ENCODE data around the gene TBCE. TPM values are rescaled to one million over a fixed set of nuclear protein-coding genes. Genes with fewer than 3 reads are reported as not detected.

TBCE gene
- total and polyA plus RNA-seq, 8 donors: 19.6 to 65.8 (median 50.1) TPM

DNA sequence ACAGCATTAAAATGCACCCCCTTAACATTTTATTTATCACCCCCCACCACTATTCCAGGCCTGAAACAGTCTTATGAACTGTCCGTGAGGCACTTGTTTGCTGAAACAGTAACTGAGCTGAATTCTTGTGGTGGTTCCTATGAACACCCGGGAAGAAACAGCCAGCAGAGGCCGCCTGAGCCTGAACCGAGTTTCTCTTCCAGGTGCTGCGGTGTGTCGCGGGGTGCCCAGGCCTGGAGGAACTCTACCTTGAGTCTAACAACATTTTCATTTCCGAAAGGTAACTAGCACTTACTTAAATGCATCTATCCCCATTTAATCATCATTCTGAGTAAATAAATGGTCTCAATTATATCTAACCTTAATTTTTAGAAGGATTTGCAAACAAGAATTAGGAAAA, 66.8 kb downstream of the TBCE start:
- Histone ChIP-seq H3K27ac (no peak overlapping the region), H3K27me3 (no peaks in the 10 kb centered on the region), H3K4me3 (no peak overlapping the region), H3K9me3 (no peaks in the 10 kb centered on the region), H3K36me3 (peaks cover 0 to 59% of the 10 kb centered on the region in 2 donors), H3K4me1 (no peaks in the 10 kb centered on the region)
- ATAC-seq (no peak), DNase-seq (no peak)
- TF ChIP-seq CTCF (IDR thresholded peaks at IDR 0.05): no peak
- intact Hi-C loops (cut with DNase I): no loop called here

DNA sequence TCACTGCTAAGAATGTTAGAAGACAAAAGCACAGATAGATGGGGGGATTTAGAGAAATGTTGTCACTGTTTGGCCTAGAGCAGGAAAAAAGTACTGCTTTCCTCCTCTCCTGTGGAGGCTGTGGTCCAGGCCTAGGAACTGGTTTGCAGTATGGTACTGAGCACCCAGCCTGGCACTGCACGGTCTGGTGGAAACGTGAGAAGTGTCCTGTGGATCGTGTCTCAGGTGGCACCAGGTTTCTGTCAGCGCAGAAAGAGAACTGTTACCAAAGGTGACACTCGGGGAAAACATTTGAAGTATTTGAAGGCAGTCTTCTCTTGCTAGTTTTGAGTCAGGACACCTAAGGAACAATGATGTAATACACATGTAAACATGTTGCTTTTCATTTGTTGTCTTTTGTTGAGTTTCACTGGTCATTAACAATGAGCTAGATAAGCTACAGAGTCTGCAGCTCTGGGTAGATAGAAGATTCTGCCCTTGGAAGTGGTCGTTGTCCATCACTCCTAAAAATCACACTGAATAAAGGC, 74.0 kb downstream of the TBCE start:
- no peak for ATAC-seq
- no peaks in the 10 kb centered on the region for H3K9me3 ChIP-seq
- no peak overlapping the region for H3K27ac ChIP-seq
- intact Hi-C loops (cut with DNase I): no loop called here
- no peak for DNase-seq
- no peaks in the 10 kb centered on the region for H3K4me1 ChIP-seq
- H3K4me3 ChIP-seq: no peak overlapping the region
- no peak for TF ChIP-seq CTCF (IDR thresholded peaks at IDR 0.05)
- H3K27me3 ChIP-seq: no peaks in the 10 kb centered on the region
- H3K36me3 ChIP-seq: peaks cover 0 to 100% of the 10 kb centered on the region in 2 donors

GRCh38 chr1:235442788-235443429, 75.7 kb downstream of the TBCE start:
- TF ChIP-seq CTCF (IDR thresholded peaks at IDR 0.05): no peak
- ATAC-seq (peak; percentile 38), DNase-seq (no peak)
- H3K9me3 ChIP-seq: no peaks in the 10 kb centered on the region
- H3K4me1 ChIP-seq: no peaks in the 10 kb centered on the region
- H3K36me3 ChIP-seq: peaks cover 0 to 100% of the 10 kb centered on the region in 2 donors
- no peak overlapping the region for H3K4me3 ChIP-seq
- no peaks in the 10 kb centered on the region for H3K27me3 ChIP-seq
- intact Hi-C loops (cut with DNase I): no loop called here
- no peak overlapping the region for H3K27ac ChIP-seq

DNA sequence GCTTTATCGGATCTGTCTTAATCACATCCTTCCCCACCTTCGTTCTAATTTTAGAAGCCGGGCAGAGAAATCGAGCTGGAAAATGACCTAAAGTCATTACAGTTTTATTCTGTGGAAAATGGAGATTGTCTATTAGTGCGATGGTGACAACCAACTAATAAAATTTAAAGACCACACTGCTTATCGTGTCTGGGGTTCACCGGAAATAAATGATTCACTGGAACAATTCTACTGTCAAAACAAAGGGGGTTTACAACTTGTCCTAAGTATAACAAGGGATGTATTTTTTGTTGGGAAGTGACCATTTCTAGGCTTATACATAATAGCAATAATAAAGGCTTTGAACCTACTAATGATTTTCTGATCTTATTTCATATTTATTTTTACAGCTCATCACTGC, 81.4 kb downstream of the TBCE start:
- H3K27ac ChIP-seq: no peak overlapping the region
- no peak overlapping the region for H3K4me3 ChIP-seq
- intact Hi-C loops (cut with DNase I): no loop called here
- peaks cover 0 to 12% of the 10 kb centered on the region in 2 donors for H3K4me1 ChIP-seq
- H3K9me3 ChIP-seq: no peaks in the 10 kb centered on the region
- no peaks in the 10 kb centered on the region for H3K27me3 ChIP-seq
- DNase-seq (no peak), ATAC-seq (no peak)
- TF ChIP-seq CTCF (IDR thresholded peaks at IDR 0.05): no peak
- peaks cover 0 to 95% of the 10 kb centered on the region in 2 donors for H3K36me3 ChIP-seq

DNA sequence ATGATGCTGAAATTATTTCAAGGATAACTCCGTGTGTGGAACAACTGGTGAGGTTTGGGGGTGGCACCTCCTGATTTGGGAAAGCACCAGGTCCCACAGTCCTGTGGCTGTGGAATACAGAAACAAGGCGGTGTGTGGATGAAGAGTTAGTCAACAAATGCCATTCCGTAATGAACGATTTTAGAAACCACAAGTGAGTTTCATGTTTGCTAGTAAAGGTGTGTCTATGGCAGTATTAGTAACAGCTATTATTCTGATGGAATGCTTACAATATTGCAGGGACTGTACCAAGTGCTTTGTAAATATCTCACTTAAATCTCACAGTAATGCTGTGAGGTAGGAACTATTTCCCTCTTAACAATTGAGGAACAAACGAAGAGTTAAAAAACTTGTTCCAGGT, 83.2 kb downstream of the TBCE start:
- DNase-seq: peak in 1 of 4 donors; percentile 15
- intact Hi-C loops (cut with DNase I): no loop called here
- no peak for TF ChIP-seq CTCF (IDR thresholded peaks at IDR 0.05)
- H3K9me3 ChIP-seq: no peaks in the 10 kb centered on the region
- H3K4me1 ChIP-seq: peaks cover 0 to 12% of the 10 kb centered on the region in 2 donors
- H3K36me3 ChIP-seq: peaks cover 0 to 93% of the 10 kb centered on the region in 2 donors
- H3K27me3 ChIP-seq: no peaks in the 10 kb centered on the region
- H3K27ac ChIP-seq: peak overlapping the region; percentile 20 to 68
- peak; percentile 90 for ATAC-seq
- H3K4me3 ChIP-seq: no peak overlapping the region
